Upper lobe of left lung (tissue), 6 donors: ENCODE data around the gene ARHGDIA. TPM values are rescaled to one million over a fixed set of nuclear protein-coding genes. Genes with fewer than 3 reads are reported as not detected.

Experiments used
- ATAC-seq, 2 donors: fragments of 200-7000 bp; cut with Tn5 transposase; one replicate each; pipeline ENCODE4 v1.9.1; 2022; ENCODE audit warnings: mild to moderate bottlenecking in 2 of 2, moderate library complexity in 2 of 2; ENCODE audit not compliant: low FRiP score in 2 of 2
- DNase-seq, 2 donors: peaks; one replicate each; pipeline ENCODE4 v3.0.0-alpha.2; 2019 to 2020
- H3K27ac ChIP-seq, 4 donors: fragments of 200-600 bp; sonication (generic); one replicate each; pipeline ENCODE4 v1.5.1; 2016 to 2019
- H3K27me3 ChIP-seq, 4 donors: fragments of 200-600 bp; sonication (generic); one replicate each; pipeline ENCODE4 v1.5.1; 2017 to 2019
- H3K36me3 ChIP-seq, 4 donors: fragments of 200-600 bp; sonication (generic); one replicate each; pipeline ENCODE4 v1.5.1; 2016 to 2019
- H3K4me1 ChIP-seq, 4 donors: fragments of 200-600 bp; sonication (generic); one replicate each; pipeline ENCODE4 v1.5.1; 2018 to 2019
- H3K4me3 ChIP-seq, 4 donors: fragments of 200-600 bp; sonication (generic); one replicate each; pipeline ENCODE4 v1.5.1; 2017 to 2019; ENCODE audit warnings: mild to moderate bottlenecking in 2 of 4, moderate library complexity in 1 of 4
- H3K9me3 ChIP-seq, 4 donors: fragments of 200-600 bp; sonication (generic); one replicate each; pipeline ENCODE4 v1.5.1; 2018 to 2019
- EP300 ChIP-seq, 4 donors: sonication (generic); formaldehyde crosslinking; IDR thresholded peaks; one replicate each; pipeline ENCODE4 v1.5.1; 2017; ENCODE audit warnings: antibody characterized with exemption in 4 of 4, control low read depth in 2 of 4
- POLR2A ChIP-seq, 4 donors: fragments of 450-650 bp; IDR thresholded peaks; one replicate each; pipeline ENCODE4 v1.5.1; 2016 to 2017; ENCODE audit warnings: antibody characterized with exemption in 4 of 4, mild to moderate bottlenecking in 2 of 4
- POLR2AphosphoS5 ChIP-seq, 2 donors: sonication (generic); formaldehyde crosslinking; IDR thresholded peaks; one replicate each; pipeline ENCODE4 v1.5.1; 2017; ENCODE audit warnings: antibody characterized with exemption in 2 of 2
- WGBS, 2 donors: methylation state at CpG; one replicate each; pipeline ENCODE4 v1.1.5; 2017 to 2018; 5-methylcytosine and 5-hydroxymethylcytosine counted together
- total RNA-seq, 6 donors: library from RNA; depleted of rRNA in 4 of 6; stranded (reverse); fragments of >200 nt in 4 of 6; gene quantifications; one replicate each; pipeline versions ENCODE4 v1.1.0 to v1.2.1, GENCODE V29; 2016 to 2021
- TF ChIP-seq, protein P1 (sequence below), 6 experiments: fragments of 450-650 bp in 4 of 6; fragments of 200-600 bp in 2 of 6; sonication (generic) in 2 of 6; IDR thresholded peaks; one replicate each; pipeline ENCODE4 v1.5.1; 2016 to 2019; ENCODE audit warnings: antibody characterized with exemption in 6 of 6
- donor health status: DM: no; HTN: no; CAD: no; lungs with moderate emphysema.
- donor health status: DM: no; HTN: yes; CAD: no; lungs with severe emphysema.

ARHGDIA gene
- total RNA-seq, 6 donors from 2014 or later = 171 to 522 (median 302) TPM

DNA sequence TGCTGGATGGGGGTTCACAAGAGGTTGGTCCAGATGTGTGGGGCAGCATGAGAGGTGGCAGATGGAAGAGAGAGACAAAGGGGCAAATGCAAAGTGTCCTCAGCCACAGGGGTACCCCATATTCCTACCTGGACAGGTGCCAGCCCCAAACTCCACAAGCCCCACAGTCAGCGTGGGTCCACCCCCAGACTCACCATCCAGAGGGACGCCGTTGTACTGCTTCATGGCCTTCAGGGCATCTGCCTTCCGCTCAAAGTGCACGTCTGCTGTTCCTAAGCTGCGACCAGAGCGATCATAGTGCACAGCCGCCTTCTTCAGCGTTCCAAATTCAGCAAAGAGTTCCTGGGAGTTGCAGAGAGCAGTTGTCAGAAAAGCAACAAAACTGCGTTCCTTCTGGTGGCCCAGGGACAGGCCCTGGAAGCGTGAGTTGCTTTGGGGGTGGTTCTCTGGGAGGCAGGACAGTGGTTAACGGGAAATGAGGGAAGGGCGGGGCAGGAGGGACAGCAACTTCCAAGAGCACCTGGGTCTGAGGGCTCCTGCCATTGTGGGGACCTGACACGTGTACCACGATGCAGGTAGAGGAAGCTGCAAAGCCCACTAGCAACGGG, 18.0 kb upstream of the ARHGDIA start:
- Histone ChIP-seq H3K27ac (no peak overlapping the region), H3K4me3 (no peak overlapping the region), H3K4me1 (peaks cover 17 to 30% (median 23%) of the 10 kb centered on the region in 4 donors), H3K36me3 (peaks cover 14 to 65% (median 51%) of the 10 kb centered on the region in 4 donors), H3K27me3 (no peaks in the 10 kb centered on the region), H3K9me3 (no peaks in the 10 kb centered on the region)
- WGBS, 2 donors = 93 to 96% methylated on average over 16 of the region's 16 CpGs
- TF ChIP-seq EP300 (IDR thresholded peaks at IDR 0.05) = no peak
- TF ChIP-seq POLR2AphosphoS5 (IDR thresholded peaks at IDR 0.05) = no peak
- TF ChIP-seq, protein P1, sequence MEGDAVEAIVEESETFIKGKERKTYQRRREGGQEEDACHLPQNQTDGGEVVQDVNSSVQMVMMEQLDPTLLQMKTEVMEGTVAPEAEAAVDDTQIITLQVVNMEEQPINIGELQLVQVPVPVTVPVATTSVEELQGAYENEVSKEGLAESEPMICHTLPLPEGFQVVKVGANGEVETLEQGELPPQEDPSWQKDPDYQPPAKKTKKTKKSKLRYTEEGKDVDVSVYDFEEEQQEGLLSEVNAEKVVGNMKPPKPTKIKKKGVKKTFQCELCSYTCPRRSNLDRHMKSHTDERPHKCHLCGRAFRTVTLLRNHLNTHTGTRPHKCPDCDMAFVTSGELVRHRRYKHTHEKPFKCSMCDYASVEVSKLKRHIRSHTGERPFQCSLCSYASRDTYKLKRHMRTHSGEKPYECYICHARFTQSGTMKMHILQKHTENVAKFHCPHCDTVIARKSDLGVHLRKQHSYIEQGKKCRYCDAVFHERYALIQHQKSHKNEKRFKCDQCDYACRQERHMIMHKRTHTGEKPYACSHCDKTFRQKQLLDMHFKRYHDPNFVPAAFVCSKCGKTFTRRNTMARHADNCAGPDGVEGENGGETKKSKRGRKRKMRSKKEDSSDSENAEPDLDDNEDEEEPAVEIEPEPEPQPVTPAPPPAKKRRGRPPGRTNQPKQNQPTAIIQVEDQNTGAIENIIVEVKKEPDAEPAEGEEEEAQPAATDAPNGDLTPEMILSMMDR (IDR thresholded peaks at IDR 0.05) = no peak
- TF ChIP-seq POLR2A (IDR thresholded peaks at IDR 0.05) = no peak
- ATAC-seq (no peak), DNase-seq (no peak)

DNA sequence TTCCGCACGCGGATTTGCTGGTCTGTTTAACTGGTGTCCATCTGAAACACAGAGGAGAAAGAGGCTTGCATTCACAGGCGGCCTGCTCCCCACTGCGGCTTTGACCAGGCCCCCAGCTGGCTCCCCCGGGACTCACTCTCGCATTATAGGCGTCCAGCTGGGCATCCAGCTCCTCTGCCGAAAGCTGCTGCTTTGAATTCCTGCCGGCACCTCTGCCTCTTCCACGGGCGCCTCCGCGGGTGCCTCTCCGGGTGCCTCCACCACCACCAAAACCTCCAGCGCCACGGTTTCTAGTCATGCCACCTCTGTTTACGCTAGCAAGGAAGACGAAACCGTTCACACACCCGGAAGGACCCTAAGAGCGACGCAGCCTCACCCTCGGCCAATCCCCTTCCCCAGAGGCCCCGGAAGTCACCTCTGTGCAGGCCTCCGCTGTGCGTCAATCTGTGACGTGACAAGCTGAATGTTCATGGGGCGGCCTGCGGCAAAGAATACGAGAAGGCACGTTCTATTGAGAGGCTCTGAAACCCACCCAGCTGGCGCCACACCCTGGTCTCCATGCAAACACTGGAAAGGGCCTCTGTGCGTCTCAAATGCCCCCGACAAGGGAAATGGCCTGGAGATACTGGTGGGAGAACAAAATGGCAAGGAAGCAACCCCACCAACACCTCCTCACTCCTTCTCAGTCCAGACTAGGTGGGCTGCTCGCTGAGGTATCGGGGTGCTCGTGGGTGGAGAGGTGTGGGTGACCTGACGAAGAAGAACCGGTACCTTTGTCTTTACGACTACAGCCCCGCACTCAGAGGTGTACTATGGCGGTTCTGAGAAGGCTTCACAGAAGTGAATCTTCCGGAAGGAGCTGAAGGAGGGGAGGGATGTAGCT, 17.2 kb upstream of the ARHGDIA start:
- Histone ChIP-seq H3K4me3 (no peak overlapping the region), H3K27me3 (no peaks in the 10 kb centered on the region), H3K4me1 (peaks cover 17 to 30% (median 23%) of the 10 kb centered on the region in 4 donors), H3K36me3 (peaks cover 12 to 66% (median 53%) of the 10 kb centered on the region in 4 donors), H3K9me3 (no peaks in the 10 kb centered on the region), H3K27ac (no peak overlapping the region)
- ATAC-seq = no peak
- peak in 1 of 2 donors; percentile 61 for DNase-seq
- 95% methylated on average over 39 to 44 of the region's 44 CpGs for WGBS, 2 donors
- TF ChIP-seq POLR2A (IDR thresholded peaks at IDR 0.05) (no peak), POLR2AphosphoS5 (IDR thresholded peaks at IDR 0.05) (no peak), EP300 (IDR thresholded peaks at IDR 0.05) (no peak)
- TF ChIP-seq, protein P1 (IDR thresholded peaks at IDR 0.05) = no peak

DNA sequence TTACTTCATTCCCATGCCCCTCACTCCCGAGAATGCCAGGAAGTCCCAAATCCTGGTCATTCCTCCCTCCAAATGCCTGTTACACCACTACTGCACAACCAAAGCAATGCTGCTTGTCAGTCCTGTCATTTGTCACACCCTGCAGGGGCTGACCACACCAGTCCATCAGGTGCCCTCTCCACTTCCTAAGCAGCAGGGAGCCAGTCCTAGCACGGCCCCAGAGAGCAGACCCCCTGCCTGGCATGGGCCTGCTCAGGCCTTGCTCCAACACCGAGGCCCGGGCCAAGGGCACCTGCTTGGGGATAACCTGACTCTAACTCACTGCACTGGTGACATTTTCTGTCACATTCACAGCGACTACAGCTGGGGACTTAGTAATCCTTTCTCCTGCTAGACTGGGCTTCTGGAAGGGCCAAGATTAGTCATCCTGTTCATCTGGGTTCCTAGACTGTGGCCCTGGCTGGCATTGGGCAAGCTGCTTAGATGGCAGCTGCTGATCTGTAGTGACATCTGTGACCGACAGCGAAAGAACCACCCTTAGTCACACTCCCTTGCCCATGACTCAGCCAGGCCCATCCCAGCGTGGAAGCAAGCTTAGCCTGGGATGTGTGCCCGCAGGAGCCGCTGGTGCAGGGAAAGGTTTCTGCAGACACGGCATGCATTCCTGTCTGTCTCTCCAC, 14.9 kb upstream of the ARHGDIA start:
- ATAC-seq = no peak
- H3K27ac ChIP-seq = no peak overlapping the region
- peaks cover 12 to 16% (median 14%) of the 10 kb centered on the region in 4 donors for H3K4me1 ChIP-seq
- WGBS, 2 donors = 92 to 95% methylated on average over 7 to 11 of the region's 11 CpGs
- H3K4me3 ChIP-seq = no peak overlapping the region
- TF ChIP-seq POLR2AphosphoS5 (IDR thresholded peaks at IDR 0.05) (no peak), EP300 (IDR thresholded peaks at IDR 0.05) (no peak), POLR2A (IDR thresholded peaks at IDR 0.05) (no peak)
- TF ChIP-seq, protein P1 (IDR thresholded peaks at IDR 0.05) = no peak
- DNase-seq = peak in 1 of 2 donors; percentile 49
- H3K27me3 ChIP-seq = no peaks in the 10 kb centered on the region
- H3K9me3 ChIP-seq = no peaks in the 10 kb centered on the region
- peaks cover 12 to 73% (median 53%) of the 10 kb centered on the region in 4 donors for H3K36me3 ChIP-seq

DNA sequence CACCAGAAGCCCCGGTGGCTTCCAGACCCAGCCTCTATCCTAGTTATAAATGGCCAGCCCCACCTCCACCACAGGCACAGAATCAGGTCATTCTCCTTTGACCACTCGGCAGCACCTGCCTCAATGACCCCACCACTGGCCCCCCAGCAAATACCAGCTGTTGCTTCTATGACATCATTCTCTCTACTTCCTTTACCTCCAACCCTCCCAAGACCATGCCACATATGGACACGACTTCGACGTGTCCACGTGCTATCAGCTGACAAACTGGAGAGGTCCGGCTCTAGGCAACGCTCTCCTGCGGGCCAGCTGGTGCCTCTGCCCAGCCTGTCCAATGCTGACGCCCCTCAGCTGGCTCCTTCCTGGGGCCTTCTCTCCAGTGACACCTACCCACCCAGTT, 14.3 kb upstream of the ARHGDIA start:
- H3K36me3 ChIP-seq = peaks cover 12 to 73% (median 53%) of the 10 kb centered on the region in 4 donors
- 88 to 92% methylated on average over 10 of the region's 10 CpGs for WGBS, 2 donors
- no peak for TF ChIP-seq EP300 (IDR thresholded peaks at IDR 0.05)

DNA sequence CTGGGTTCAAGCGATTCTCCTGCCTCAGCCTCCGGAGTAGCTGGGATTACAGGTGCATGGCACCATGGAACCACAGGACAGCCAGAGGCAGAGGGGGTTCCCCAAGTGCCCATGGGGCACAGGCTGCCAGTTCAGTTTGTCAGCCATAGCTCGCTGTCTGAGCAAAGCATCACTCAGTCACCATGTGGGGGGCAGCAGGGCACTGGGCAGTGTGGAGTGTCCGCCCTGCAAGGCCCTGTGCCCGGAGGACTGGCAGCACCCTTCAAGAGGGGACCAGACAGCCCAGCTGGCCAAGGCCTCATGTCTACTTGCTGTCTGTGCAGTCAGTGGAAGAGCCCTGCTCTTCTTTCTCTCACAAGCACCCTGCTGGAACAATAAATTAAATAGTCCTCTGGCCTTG, 13.8 kb upstream of the ARHGDIA start:
- Histone ChIP-seq H3K36me3 (peaks cover 12 to 72% (median 54%) of the 10 kb centered on the region in 4 donors), H3K4me1 (peaks cover 4 to 7% (median 5%) of the 10 kb centered on the region in 4 donors), H3K4me3 (no peak overlapping the region), H3K27ac (no peak overlapping the region), H3K9me3 (no peaks in the 10 kb centered on the region), H3K27me3 (no peaks in the 10 kb centered on the region)
- ATAC-seq = peak; percentile 23 to 45
- TF ChIP-seq, protein P1 (IDR thresholded peaks at IDR 0.05) = no peak
- TF ChIP-seq POLR2AphosphoS5 (IDR thresholded peaks at IDR 0.05) = no peak
- no peak for TF ChIP-seq POLR2A (IDR thresholded peaks at IDR 0.05)
- no peak for TF ChIP-seq EP300 (IDR thresholded peaks at IDR 0.05)
- WGBS, 2 donors = 97 to 100% methylated on average over 2 to 5 of the region's 5 CpGs
- peak in 1 of 2 donors; percentile 36 for DNase-seq

More for the DNA sequence above, 14.3 kb upstream of the ARHGDIA start:
- no peak overlapping the region for H3K27ac ChIP-seq
- H3K4me1 ChIP-seq = peaks cover 9 to 12% (median 10%) of the 10 kb centered on the region in 4 donors
- ATAC-seq = no peak
- no peak overlapping the region for H3K4me3 ChIP-seq
- no peak for DNase-seq
- no peaks in the 10 kb centered on the region for H3K9me3 ChIP-seq
- no peaks in the 10 kb centered on the region for H3K27me3 ChIP-seq
